Peyer's patch (tissue), 4 donors: ENCODE data around the gene ANKHD1. TPM values are rescaled to one million over a fixed set of nuclear protein-coding genes. Genes with fewer than 3 reads are reported as not detected.

Source experiments
- DNase-seq, 3 donors: peaks; one replicate each; pipeline ENCODE4 v3.0.0-alpha.2; 2017 to 2019
- H3K27ac ChIP-seq, 4 donors: fragments of 200-600 bp; sonication (generic); one replicate each; pipeline ENCODE4 v1.5.1; 2016 to 2019
- H3K27me3 ChIP-seq, 2 donors: fragments of 200-600 bp; sonication (generic); one replicate each; pipeline ENCODE4 v1.5.1; 2019
- H3K36me3 ChIP-seq, 3 donors: fragments of 200-600 bp; sonication (generic); one replicate each; pipeline ENCODE4 v1.5.1; 2016 to 2019
- H3K4me1 ChIP-seq, 4 donors: fragments of 200-600 bp; sonication (generic); one replicate each; pipeline ENCODE4 v1.5.1; 2016 to 2019
- H3K4me3 ChIP-seq, 4 donors: fragments of 200-600 bp; sonication (generic); 1 replicate in 3 of 4; 2 replicates in 1 of 4; pipeline ENCODE4 v1.5.1; 2016 to 2019; ENCODE audit warnings: mild to moderate bottlenecking in 1 of 4
- H3K9me3 ChIP-seq, 4 donors: fragments of 200-600 bp; sonication (generic); one replicate each; pipeline ENCODE4 v1.5.1; 2016 to 2019; ENCODE audit warnings: mild to moderate bottlenecking in 1 of 4
- POLR2A ChIP-seq, 2 donors: fragments of 450-650 bp; IDR thresholded peaks; one replicate each; pipeline ENCODE4 v1.5.1; 2017; ENCODE audit warnings: antibody characterized with exemption in 2 of 2, mild to moderate bottlenecking in 2 of 2, moderate library complexity in 2 of 2
- total RNA-seq, 4 donors: library from RNA; depleted of rRNA; stranded (reverse); fragments of >200 nt; gene quantifications; one replicate each; pipeline ENCODE4 v1.1.0, GENCODE V29; 2016
- TF ChIP-seq, protein P1 (sequence below), 6 experiments: fragments of 450-650 bp in 4 of 6; fragments of 200-600 bp in 2 of 6; sonication (generic) in 1 of 6; IDR thresholded peaks; one replicate each; pipeline ENCODE4 v1.5.1; 2017 to 2019; ENCODE audit warnings: antibody characterized with exemption in 6 of 6, mild to moderate bottlenecking in 3 of 6, moderate library complexity in 1 of 6

The ANKHD1 gene
- total RNA-seq, 4 donors from 2014 or later, result 141 to 236 (median 211) TPM

DNA sequence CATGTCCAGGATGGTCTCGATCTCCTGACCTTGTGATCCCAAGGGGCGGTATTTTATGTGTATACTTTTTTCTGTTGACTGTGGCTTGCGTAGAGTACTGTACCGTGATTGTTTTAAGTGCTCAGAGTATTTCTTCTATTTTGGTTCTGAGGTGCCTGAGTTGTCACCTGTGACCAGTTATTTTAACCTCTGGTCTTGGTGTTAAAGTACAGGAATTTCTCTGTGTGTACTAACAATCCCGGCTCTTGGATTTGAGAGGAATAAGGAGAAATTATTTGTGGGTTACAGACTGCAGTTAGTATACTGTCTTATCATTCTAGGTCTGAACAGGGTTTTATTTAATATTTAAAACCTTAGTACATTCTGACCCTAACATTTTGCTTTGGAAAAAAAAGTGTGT is 2.0 kb downstream of the ANKHD1 start:
- Histone ChIP-seq H3K9me3 (no peaks in the 10 kb centered on the region), H3K27ac (no peak overlapping the region), H3K36me3 (peaks cover 0 to 11% (median 0%) of the 10 kb centered on the region in 3 donors), H3K27me3 (no peaks in the 10 kb centered on the region), H3K4me1 (peaks cover 0 to 46% (median 8%) of the 10 kb centered on the region in 4 donors), H3K4me3 (peak overlapping the region; percentile 78 to 97 (median 92))
- DNase-seq, result no peak
- TF ChIP-seq POLR2A (IDR thresholded peaks at IDR 0.05), result no peak
- TF ChIP-seq, protein P1, sequence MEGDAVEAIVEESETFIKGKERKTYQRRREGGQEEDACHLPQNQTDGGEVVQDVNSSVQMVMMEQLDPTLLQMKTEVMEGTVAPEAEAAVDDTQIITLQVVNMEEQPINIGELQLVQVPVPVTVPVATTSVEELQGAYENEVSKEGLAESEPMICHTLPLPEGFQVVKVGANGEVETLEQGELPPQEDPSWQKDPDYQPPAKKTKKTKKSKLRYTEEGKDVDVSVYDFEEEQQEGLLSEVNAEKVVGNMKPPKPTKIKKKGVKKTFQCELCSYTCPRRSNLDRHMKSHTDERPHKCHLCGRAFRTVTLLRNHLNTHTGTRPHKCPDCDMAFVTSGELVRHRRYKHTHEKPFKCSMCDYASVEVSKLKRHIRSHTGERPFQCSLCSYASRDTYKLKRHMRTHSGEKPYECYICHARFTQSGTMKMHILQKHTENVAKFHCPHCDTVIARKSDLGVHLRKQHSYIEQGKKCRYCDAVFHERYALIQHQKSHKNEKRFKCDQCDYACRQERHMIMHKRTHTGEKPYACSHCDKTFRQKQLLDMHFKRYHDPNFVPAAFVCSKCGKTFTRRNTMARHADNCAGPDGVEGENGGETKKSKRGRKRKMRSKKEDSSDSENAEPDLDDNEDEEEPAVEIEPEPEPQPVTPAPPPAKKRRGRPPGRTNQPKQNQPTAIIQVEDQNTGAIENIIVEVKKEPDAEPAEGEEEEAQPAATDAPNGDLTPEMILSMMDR (IDR thresholded peaks at IDR 0.05), result no peak

DNA sequence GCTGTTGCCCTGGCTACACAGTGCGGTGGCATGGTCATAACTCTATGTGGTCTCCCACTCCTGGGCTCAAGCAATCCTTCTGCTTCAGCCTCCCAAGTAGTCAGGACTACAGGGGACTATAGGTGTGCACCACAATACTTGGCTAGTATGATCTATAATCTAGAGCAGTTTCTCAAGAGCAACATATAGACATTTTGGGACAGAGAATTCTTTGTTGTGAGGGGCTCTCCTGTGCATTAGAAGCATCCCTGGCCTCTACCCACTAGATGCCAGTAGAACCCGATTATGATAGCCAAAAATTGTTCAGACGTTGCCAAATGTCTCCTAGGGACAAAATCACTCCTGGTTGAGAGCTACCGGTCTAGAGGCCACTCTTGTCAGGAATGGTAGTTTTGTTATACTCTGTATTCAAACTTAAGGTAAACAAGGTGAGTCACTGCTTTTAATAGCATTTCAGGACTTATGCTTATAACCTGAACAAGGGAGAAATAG is 7.2 kb downstream of the ANKHD1 start:
- Histone ChIP-seq H3K27me3 (no peaks in the 10 kb centered on the region), H3K4me1 (peaks cover 0 to 33% (median 2%) of the 10 kb centered on the region in 4 donors), H3K36me3 (peaks cover 0 to 11% (median 0%) of the 10 kb centered on the region in 3 donors), H3K9me3 (no peaks in the 10 kb centered on the region), H3K4me3 (no peak overlapping the region), H3K27ac (peak overlapping the region in 1 of 4 donors; percentile 22)
- DNase-seq, result no peak
- TF ChIP-seq POLR2A (IDR thresholded peaks at IDR 0.05), result no peak
- TF ChIP-seq, protein P1 (IDR thresholded peaks at IDR 0.05), result no peak

DNA sequence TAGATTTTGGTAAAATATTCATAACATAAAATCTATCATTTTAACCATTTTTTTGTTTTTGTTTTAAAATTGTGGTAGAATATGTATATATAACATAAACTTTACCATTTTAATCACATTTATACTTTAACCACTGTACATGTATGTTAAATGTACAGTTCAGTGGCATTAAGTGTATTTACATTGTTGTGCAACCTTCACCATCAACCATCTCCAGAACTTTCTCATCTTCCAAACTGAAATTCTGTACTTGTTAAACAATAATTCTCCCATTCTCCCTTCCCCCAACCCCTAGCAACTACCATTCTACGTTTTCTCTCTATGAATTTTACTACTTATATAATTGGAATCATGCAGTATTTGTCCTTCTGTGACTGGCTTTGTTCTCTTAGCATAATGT is 11.6 kb downstream of the ANKHD1 start:
- no peaks in the 10 kb centered on the region for H3K27me3 ChIP-seq
- no peak for DNase-seq
- peaks cover 0 to 10% (median 0%) of the 10 kb centered on the region in 4 donors for H3K4me1 ChIP-seq
- H3K36me3 ChIP-seq, result peaks cover 0 to 8% (median 0%) of the 10 kb centered on the region in 3 donors
- H3K4me3 ChIP-seq, result no peak overlapping the region
- no peak for TF ChIP-seq POLR2A (IDR thresholded peaks at IDR 0.05)
- TF ChIP-seq, protein P1 (IDR thresholded peaks at IDR 0.05), result no peak
- H3K27ac ChIP-seq, result no peak overlapping the region
- H3K9me3 ChIP-seq, result no peaks in the 10 kb centered on the region

DNA sequence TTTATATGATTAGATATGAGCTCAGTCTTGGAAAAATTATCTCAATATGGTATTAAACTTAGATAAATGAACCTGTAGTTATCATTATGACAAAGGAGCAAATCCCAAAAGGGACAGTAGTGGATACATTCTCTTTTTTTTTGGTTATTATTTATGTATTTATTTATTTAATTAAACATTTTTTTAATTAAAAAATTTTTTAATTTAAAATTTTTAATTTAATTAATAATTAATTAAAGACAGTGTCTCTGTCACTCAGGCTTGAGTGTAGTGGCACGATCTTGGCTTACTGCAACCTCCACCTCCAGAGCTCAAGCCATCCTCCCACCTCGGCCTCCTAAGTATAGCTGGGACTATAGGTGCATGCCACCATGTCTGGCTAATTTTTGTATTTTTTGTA is 15.6 kb downstream of the ANKHD1 start:
- peaks cover 0 to 8% (median 0%) of the 10 kb centered on the region in 3 donors for H3K36me3 ChIP-seq
- H3K27ac ChIP-seq, result no peak overlapping the region
- H3K27me3 ChIP-seq, result no peaks in the 10 kb centered on the region
- peaks cover 0 to 7% (median 3%) of the 10 kb centered on the region in 4 donors for H3K4me1 ChIP-seq
- no peaks in the 10 kb centered on the region for H3K9me3 ChIP-seq
- H3K4me3 ChIP-seq, result no peak overlapping the region
- no peak for DNase-seq
- TF ChIP-seq POLR2A (IDR thresholded peaks at IDR 0.05), result no peak
- TF ChIP-seq, protein P1 (IDR thresholded peaks at IDR 0.05), result no peak

DNA sequence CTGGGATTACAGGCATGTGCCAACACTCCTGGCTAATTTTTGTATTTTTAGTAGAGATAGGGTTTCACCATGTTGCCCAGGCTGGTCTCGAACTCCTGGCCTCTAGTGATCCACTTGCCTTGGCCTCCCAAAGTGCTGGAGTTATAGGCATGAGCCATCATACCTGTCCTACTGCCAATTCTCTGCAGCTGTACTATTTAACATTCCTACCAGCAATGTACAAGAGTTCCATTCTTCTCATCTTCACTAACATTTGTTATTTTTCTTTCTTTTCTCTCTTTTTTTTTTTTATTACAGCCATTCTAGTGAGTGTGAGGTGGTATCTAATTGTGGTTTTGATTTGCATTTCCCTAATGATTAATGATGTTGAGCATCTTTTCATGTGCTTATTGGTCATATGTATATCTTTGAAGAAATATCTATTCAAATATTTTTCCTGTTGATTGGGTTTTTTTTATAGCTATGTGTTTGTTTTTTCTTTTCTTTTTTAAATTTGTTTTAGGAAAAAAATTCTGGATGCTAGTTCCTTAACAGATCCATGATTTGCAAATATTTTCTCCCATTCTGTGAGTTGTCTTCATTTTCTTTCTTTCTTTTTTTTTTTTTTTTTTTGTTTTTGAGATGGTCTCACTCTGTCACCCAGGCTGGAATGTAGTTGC is 17.4 kb downstream of the ANKHD1 start:
- TF ChIP-seq, protein P1 (IDR thresholded peaks at IDR 0.05), result no peak
- no peak for TF ChIP-seq POLR2A (IDR thresholded peaks at IDR 0.05)
- DNase-seq, result no peak
- Histone ChIP-seq H3K9me3 (no peaks in the 10 kb centered on the region), H3K27ac (no peak overlapping the region), H3K36me3 (peaks cover 0 to 8% (median 0%) of the 10 kb centered on the region in 3 donors), H3K27me3 (no peaks in the 10 kb centered on the region), H3K4me1 (peaks cover 0 to 7% (median 3%) of the 10 kb centered on the region in 4 donors), H3K4me3 (no peak overlapping the region)
